MCF 10A (cell line): ENCODE data around the gene LRRC1. TPM values are rescaled to one million over a fixed set of nuclear protein-coding genes. Genes with fewer than 3 reads are reported as not detected.
A peak's percentile ranks its signal among the peaks of the same experiment; 100 is the strongest.

Source experiments
- BruUV-seq: library from RNA; stranded (reverse); fragments of 400-500 nt; replicated peaks from 2 replicates; lab custom pipeline; 2021; lab: Mats Ljungman, UMichigan
- CTCF ChIA-PET: fragments of 300-600 bp; sonication (Branson Sonifier 250); formaldehyde crosslinking; extraction: SDS; loops from one replicate; lab custom pipeline; 2021; ENCODE audit warnings: antibody characterized with exemption, inconsistent platforms; lab: Yijun Ruan, JAX
- POLR2A ChIA-PET: fragments of 300-600, 350-650 bp; sonication (Branson Sonifier 250); formaldehyde crosslinking; extraction: SDS; loops from one replicate; lab custom pipeline; 2020; ENCODE audit warnings: antibody characterized with exemption, inconsistent platforms; lab: Yijun Ruan, JAX
- DNase-seq: peaks from one replicate; pipeline ENCODE4 v3.0.0-alpha.2; 2018; ENCODE audit not compliant: unreplicated experiment
- H3K27ac Mint-ChIP-seq: one replicate; pipeline ENCODE4 v1.8.0; 2022; ENCODE audit warnings: mild to moderate bottlenecking, low read depth, mixed read lengths; ENCODE audit not compliant: unreplicated experiment
- H3K27me3 Mint-ChIP-seq: one replicate; pipeline ENCODE4 v1.8.0; 2022; ENCODE audit warnings: mixed read lengths; ENCODE audit not compliant: insufficient read depth, unreplicated experiment
- H3K36me3 Mint-ChIP-seq: one replicate; pipeline ENCODE4 v1.8.0; 2022; ENCODE audit warnings: mild to moderate bottlenecking, moderate library complexity, mixed read lengths; ENCODE audit not compliant: insufficient read depth, unreplicated experiment
- H3K4me1 Mint-ChIP-seq: one replicate; pipeline ENCODE4 v1.8.0; 2022; ENCODE audit warnings: mixed read lengths; ENCODE audit not compliant: insufficient read depth, unreplicated experiment
- H3K4me3 Mint-ChIP-seq: one replicate; pipeline ENCODE4 v1.8.0; 2022; ENCODE audit warnings: mild to moderate bottlenecking, moderate library complexity, mixed read lengths; ENCODE audit not compliant: unreplicated experiment
- H3K9me3 Mint-ChIP-seq: one replicate; pipeline ENCODE4 v1.8.0; 2022; ENCODE audit warnings: mixed read lengths; ENCODE audit not compliant: unreplicated experiment
- CTCF ChIP-seq: fragments of 200-600 bp; IDR thresholded peaks from one replicate; pipeline ENCODE4 v1.8.0; 2022; ENCODE audit warnings: antibody characterized with exemption, mild to moderate bottlenecking; ENCODE audit not compliant: unreplicated experiment
- intact Hi-C: fragments of 100-400 bp; cut with micrococcal nuclease; formaldehyde crosslinking; loops from 2 replicates; pipeline ENCODE4 v1.14.1; 2022
- total RNA-seq: library from RNA; stranded (reverse); gene quantifications from 2 replicates; pipeline ENCODE4 v1.2.3, GENCODE V29; 2022

Gene LRRC1
- total RNA-seq, 1 experiment from 2014 or later, result 18.6 TPM

- H3K4me3 Mint-ChIP-seq, result no peak overlapping the region
- DNase-seq, result no peak
- ChIA-PET CTCF (interaction anchor here (0.6 kb wide), 1 partner anchor 77 kb away, joined by 4 read pairs; no protein-coding TSS in a partner anchor), POLR2A (interaction anchor here (0.8 kb wide), 2 partner anchors 9 to 30 kb away, joined by 3 to 4 read pairs; no protein-coding TSS in a partner anchor)
- H3K27me3 Mint-ChIP-seq, result no peaks in the 10 kb centered on the region
- H3K4me1 Mint-ChIP-seq, result peaks cover 26% of the 10 kb centered on the region
- no peak for TF ChIP-seq CTCF
- no TSS peak for BruUV-seq
- intact Hi-C loops, result no loop called here
- H3K9me3 Mint-ChIP-seq, result no peaks in the 10 kb centered on the region
- no peaks in the 10 kb centered on the region for H3K36me3 Mint-ChIP-seq
- H3K27ac Mint-ChIP-seq, result no peak overlapping the region
These were observed 27.8 kb downstream of the LRRC1 start for GRCh38 chr6:53822401-53823125.

- Mint-ChIP-seq H3K4me1 (peaks cover 34% of the 10 kb centered on the region), H3K36me3 (no peaks in the 10 kb centered on the region), H3K27me3 (no peaks in the 10 kb centered on the region), H3K4me3 (no peak overlapping the region), H3K27ac (no peak overlapping the region), H3K9me3 (no peaks in the 10 kb centered on the region)
- no peak for DNase-seq
- no TSS peak for BruUV-seq
- TF ChIP-seq CTCF, result no peak
- intact Hi-C loops, result no loop called here
- CTCF ChIA-PET, result interaction anchor here (0.7 kb wide), 1 partner anchor 653 kb away, joined by 3 read pairs; no protein-coding TSS in a partner anchor
- POLR2A ChIA-PET, result interaction anchor here (0.9 kb wide), 1 partner anchor 16 kb away, joined by 3 read pairs; no protein-coding TSS in a partner anchor
These were observed 29.9 kb downstream of the LRRC1 start for GRCh38 chr6:53824714-53825113.

GRCh38 chr6:53825532-53826321 lies 30.9 kb downstream of the LRRC1 start:
- Mint-ChIP-seq H3K4me1 (peaks cover 44% of the 10 kb centered on the region), H3K36me3 (no peaks in the 10 kb centered on the region), H3K9me3 (no peaks in the 10 kb centered on the region), H3K27me3 (no peaks in the 10 kb centered on the region), H3K27ac (no peak overlapping the region), H3K4me3 (no peak overlapping the region)
- DNase-seq, result no peak
- ChIA-PET CTCF (no interaction called here), POLR2A (no interaction called here)
- intact Hi-C loops, result no loop called here
- TF ChIP-seq CTCF, result no peak
- no TSS peak for BruUV-seq

GRCh38 chr6:53827531-53827930 lies 32.7 kb downstream of the LRRC1 start:
- POLR2A ChIA-PET, result interaction anchor here (0.7 to 4.6 kb wide), 7 partner anchors 10 to 33 kb away, joined by 3 to 35 read pairs (median 4); partner anchors contain the start of gene LRRC1
- H3K27ac Mint-ChIP-seq, result peak overlapping the region; percentile 9
- H3K4me1 Mint-ChIP-seq, result peaks cover 44% of the 10 kb centered on the region
- no peak for TF ChIP-seq CTCF
- intact Hi-C loops, result no loop called here
- H3K9me3 Mint-ChIP-seq, result no peaks in the 10 kb centered on the region
- DNase-seq, result no peak
- no TSS peak for BruUV-seq
- H3K27me3 Mint-ChIP-seq, result no peaks in the 10 kb centered on the region
- no peak overlapping the region for H3K4me3 Mint-ChIP-seq
- CTCF ChIA-PET, result interaction anchor here (0.5 to 1.3 kb wide), 3 partner anchors 16 to 335 kb away, joined by 3 read pairs; no protein-coding TSS in a partner anchor
- no peaks in the 10 kb centered on the region for H3K36me3 Mint-ChIP-seq
